Muscle layer of duodenum (tissue), 2 donors: ENCODE results near the gene CRABP2.

Experiments
- H3K27ac ChIP-seq: one replicate; pipeline ENCODE4 v1.7.0; 2013; ENCODE audit warnings: mild to moderate bottlenecking, low read length
- H3K27me3 ChIP-seq: one replicate; pipeline ENCODE4 v1.7.0; 2013; ENCODE audit warnings: low read depth, mild to moderate bottlenecking, control low read depth, low read length
- H3K36me3 ChIP-seq, 2 donors: one replicate each; pipeline ENCODE4 v1.7.0; 2013; ENCODE audit warnings: low read length in 2 of 2, control low read depth in 1 of 2, mild to moderate bottlenecking in 1 of 2; ENCODE audit not compliant: insufficient read depth in 2 of 2, control insufficient read depth in 1 of 2
- H3K4me1 ChIP-seq, 2 donors: one replicate each; pipeline ENCODE4 v1.7.0; 2013; ENCODE audit warnings: low read length in 2 of 2, mild to moderate bottlenecking in 2 of 2, control low read depth in 1 of 2, moderate library complexity in 1 of 2; ENCODE audit not compliant: insufficient read depth in 2 of 2, control insufficient read depth in 1 of 2
- H3K4me3 ChIP-seq, 2 donors: one replicate each; pipeline ENCODE4 v1.7.0; 2013; ENCODE audit warnings: low read length in 2 of 2, low read depth in 1 of 2, mild to moderate bottlenecking in 1 of 2
- H3K9me3 ChIP-seq, 2 donors: one replicate each; pipeline ENCODE4 v1.7.0; 2013; ENCODE audit warnings: low read length in 2 of 2, control low read depth in 1 of 2, mild to moderate bottlenecking in 1 of 2; ENCODE audit not compliant: control insufficient read depth in 1 of 2
- donor health status: healthy.

CRABP2 gene

GRCh38 chr1:156747742-156748669 lies 42.6 kb upstream of the CRABP2 start:
- H3K27ac ChIP-seq: peak overlapping the region; percentile 96
- peaks cover 38 to 59% of the 10 kb centered on the region in 2 donors for H3K4me1 ChIP-seq
- H3K36me3 ChIP-seq: peaks cover 10 to 37% of the 10 kb centered on the region in 2 donors
- no peaks in the 10 kb centered on the region for H3K27me3 ChIP-seq
- H3K4me3 ChIP-seq: peak overlapping the region; percentile 90 to 93
- no peaks in the 10 kb centered on the region for H3K9me3 ChIP-seq

GRCh38 chr1:156746728-156747631 lies 41.6 kb upstream of the CRABP2 start:
- Histone ChIP-seq H3K9me3 (no peaks in the 10 kb centered on the region), H3K27ac (peak overlapping the region; percentile 97), H3K36me3 (peaks cover 19 to 48% of the 10 kb centered on the region in 2 donors), H3K4me1 (peaks cover 32 to 52% of the 10 kb centered on the region in 2 donors), H3K4me3 (peak overlapping the region; percentile 90 to 93), H3K27me3 (no peaks in the 10 kb centered on the region)

- no peaks in the 10 kb centered on the region for H3K9me3 ChIP-seq
- H3K36me3 ChIP-seq: peaks cover 21 to 50% of the 10 kb centered on the region in 2 donors
Measured at GRCh38 chr1:156746406-156746727, 41.0 kb upstream of the CRABP2 start.

GRCh38 chr1:156745881-156746280 lies 40.5 kb upstream of the CRABP2 start:
- Histone ChIP-seq H3K9me3 (no peaks in the 10 kb centered on the region), H3K4me1 (peaks cover 39 to 58% of the 10 kb centered on the region in 2 donors), H3K36me3 (peaks cover 21 to 50% of the 10 kb centered on the region in 2 donors), H3K4me3 (peak overlapping the region; percentile 65 to 73), H3K27me3 (no peaks in the 10 kb centered on the region), H3K27ac (peak overlapping the region; percentile 97)

More at GRCh38 chr1:156746406-156746727, 41.0 kb upstream of the CRABP2 start:
- H3K27ac ChIP-seq: peak overlapping the region; percentile 97
- no peaks in the 10 kb centered on the region for H3K27me3 ChIP-seq
- peaks cover 37 to 56% of the 10 kb centered on the region in 2 donors for H3K4me1 ChIP-seq
- peak overlapping the region; percentile 65 to 73 for H3K4me3 ChIP-seq

GRCh38 chr1:156744786-156745419 lies 39.5 kb upstream of the CRABP2 start:
- Histone ChIP-seq H3K36me3 (peaks cover 21 to 44% of the 10 kb centered on the region in 2 donors), H3K27me3 (no peaks in the 10 kb centered on the region), H3K4me1 (peaks cover 38 to 61% of the 10 kb centered on the region in 2 donors), H3K4me3 (no peak overlapping the region), H3K9me3 (no peaks in the 10 kb centered on the region), H3K27ac (no peak overlapping the region)

GRCh38 chr1:156744344-156744743 lies 39.0 kb upstream of the CRABP2 start:
- Histone ChIP-seq H3K27ac (no peak overlapping the region), H3K4me3 (no peak overlapping the region), H3K4me1 (peaks cover 32 to 56% of the 10 kb centered on the region in 2 donors), H3K36me3 (peaks cover 21 to 43% of the 10 kb centered on the region in 2 donors), H3K9me3 (no peaks in the 10 kb centered on the region), H3K27me3 (no peaks in the 10 kb centered on the region)

- Histone ChIP-seq H3K4me3 (no peak overlapping the region), H3K9me3 (no peaks in the 10 kb centered on the region), H3K27ac (no peak overlapping the region), H3K4me1 (peaks cover 25 to 49% of the 10 kb centered on the region in 2 donors), H3K36me3 (peaks cover 21 to 38% of the 10 kb centered on the region in 2 donors), H3K27me3 (no peaks in the 10 kb centered on the region)
Measured at GRCh38 chr1:156743367-156744302, 38.3 kb upstream of the CRABP2 start.

- H3K27me3 ChIP-seq: no peaks in the 10 kb centered on the region
- peaks cover 21 to 44% of the 10 kb centered on the region in 2 donors for H3K36me3 ChIP-seq
- H3K9me3 ChIP-seq: no peaks in the 10 kb centered on the region
- H3K4me3 ChIP-seq: no peak overlapping the region
- peaks cover 17 to 40% of the 10 kb centered on the region in 2 donors for H3K4me1 ChIP-seq
- no peak overlapping the region for H3K27ac ChIP-seq
Measured at GRCh38 chr1:156742801-156743200, 37.4 kb upstream of the CRABP2 start.

GRCh38 chr1:156742017-156742416 lies 36.6 kb upstream of the CRABP2 start:
- no peaks in the 10 kb centered on the region for H3K9me3 ChIP-seq
- peak overlapping the region; percentile 90 for H3K27ac ChIP-seq
- peak overlapping the region in 1 of 2 donors; percentile 64 for H3K4me3 ChIP-seq
- peaks cover 24 to 48% of the 10 kb centered on the region in 2 donors for H3K36me3 ChIP-seq
- peaks cover 13 to 34% of the 10 kb centered on the region in 2 donors for H3K4me1 ChIP-seq
- no peaks in the 10 kb centered on the region for H3K27me3 ChIP-seq

GRCh38 chr1:156741481-156741983 lies 36.1 kb upstream of the CRABP2 start:
- peak overlapping the region; percentile 64 to 92 for H3K4me3 ChIP-seq
- peaks cover 24 to 49% of the 10 kb centered on the region in 2 donors for H3K36me3 ChIP-seq
- H3K9me3 ChIP-seq: no peaks in the 10 kb centered on the region
- peak overlapping the region; percentile 90 for H3K27ac ChIP-seq
- no peaks in the 10 kb centered on the region for H3K27me3 ChIP-seq
- peaks cover 13 to 32% of the 10 kb centered on the region in 2 donors for H3K4me1 ChIP-seq
